Fibroblast of lung (primary cell): Measurements from ENCODE around the gene NOL3. TPM values are rescaled to one million over a fixed set of nuclear protein-coding genes. Genes with fewer than 3 reads are reported as not detected.

Experiments
- DNase-seq, 2 donors: peaks; one replicate each; pipeline versions ENCODE4 v3.0.0 to v3.0.0-alpha.2; 2010; ENCODE audit warnings: low read depth in 2 of 2
- H2AFZ ChIP-seq: 2 replicates; pipeline ENCODE4 v1.5.1; 2012; ENCODE audit warnings: low read length, control low read depth, inconsistent platforms
- H3K27ac ChIP-seq: 2 replicates; pipeline ENCODE4 v1.5.1; 2011; ENCODE audit warnings: low read length, control low read depth; ENCODE audit not compliant: insufficient read depth
- H3K27me3 ChIP-seq: 2 replicates; pipeline ENCODE4 v1.5.1; 2011; ENCODE audit warnings: mild to moderate bottlenecking, low read length; ENCODE audit not compliant: control insufficient read depth, insufficient read depth
- H3K36me3 ChIP-seq: 2 replicates; pipeline ENCODE4 v1.5.1; 2011; ENCODE audit warnings: low read length; ENCODE audit not compliant: control insufficient read depth, insufficient read depth
- H3K4me1 ChIP-seq: 2 replicates; pipeline ENCODE4 v1.5.1; 2011; ENCODE audit warnings: low read length; ENCODE audit not compliant: control insufficient read depth, insufficient read depth; ENCODE audit errors: extremely low read depth
- H3K4me2 ChIP-seq: 2 replicates; pipeline ENCODE4 v1.5.1; 2011; ENCODE audit warnings: low read length, control low read depth; ENCODE audit not compliant: insufficient read depth; ENCODE audit errors: extremely low read depth
- H3K4me3 ChIP-seq, 4 experiments: fragments of 200-600 bp in 1 of 4; sonication (generic) in 1 of 4; replicated peaks in 1 of 4; 2 replicates each; pipeline ENCODE4 v1.5.1; 2011 to 2016; ENCODE audit warnings: low read length in 4 of 4, low read depth in 3 of 4, mild to moderate bottlenecking in 3 of 4, control low read depth in 2 of 4, inconsistent platforms in 1 of 4, mixed read lengths in 1 of 4; ENCODE audit not compliant: insufficient read depth in 1 of 4; ENCODE audit errors: control extremely low read depth in 1 of 4
- H3K79me2 ChIP-seq: 2 replicates; pipeline ENCODE4 v1.5.1; 2012; ENCODE audit warnings: mild to moderate bottlenecking, low read length, inconsistent platforms; ENCODE audit not compliant: control insufficient read depth, insufficient read depth
- H3K9ac ChIP-seq: 2 replicates; pipeline ENCODE4 v1.5.1; 2011; ENCODE audit warnings: mild to moderate bottlenecking, low read length, control low read depth; ENCODE audit not compliant: insufficient read depth
- H3K9me3 ChIP-seq: 2 replicates; pipeline ENCODE4 v1.5.1; 2012; ENCODE audit warnings: low read depth, low read length; ENCODE audit not compliant: control insufficient read depth, insufficient read depth
- H4K20me1 ChIP-seq: 2 replicates; pipeline ENCODE4 v1.5.1; 2011; ENCODE audit warnings: low read length; ENCODE audit not compliant: control insufficient read depth, insufficient read depth; ENCODE audit errors: extremely low read depth
- EZH2 ChIP-seq: IDR thresholded peaks from 2 replicates; pipeline ENCODE4 v1.5.1; 2012; ENCODE audit warnings: low read length, control low read depth, mild to moderate bottlenecking; ENCODE audit errors: missing control alignments
- polyA plus RNA-seq, 2 donors: library from polyadenylated mRNA; depleted of rRNA in 1 of 2; stranded (reverse) in 1 of 2; unstranded in 1 of 2; fragments of >200 nt; gene quantifications; 2 replicates each; pipeline ENCODE4 v1.2.1, GENCODE V29; 2011 to 2012; ENCODE audit warnings: missing spikeins in 1 of 2
- total RNA-seq: library from RNA; depleted of rRNA; stranded (reverse); fragments of >200 nt; gene quantifications from 2 replicates; pipeline ENCODE4 v1.2.1, GENCODE V29; 2014
- TF ChIP-seq, protein P1 (sequence below), 2 donors: IDR thresholded peaks in 1 of 2; conservative IDR thresholded peaks in 1 of 2; 1 replicate in 1 of 2; 2 replicates in 1 of 2; pipeline ENCODE4 v1.5.1; 2011 to 2012; ENCODE audit warnings: low read length in 2 of 2, control low read depth in 1 of 2, inconsistent platforms in 1 of 2, low read depth in 1 of 2, mild to moderate bottlenecking in 1 of 2

NOL3 gene
- total and polyA plus RNA-seq, 2 donors (not counting 1 experiment from before 2014, with no cell fraction given), result 8.0 to 23.3 TPM

DNA sequence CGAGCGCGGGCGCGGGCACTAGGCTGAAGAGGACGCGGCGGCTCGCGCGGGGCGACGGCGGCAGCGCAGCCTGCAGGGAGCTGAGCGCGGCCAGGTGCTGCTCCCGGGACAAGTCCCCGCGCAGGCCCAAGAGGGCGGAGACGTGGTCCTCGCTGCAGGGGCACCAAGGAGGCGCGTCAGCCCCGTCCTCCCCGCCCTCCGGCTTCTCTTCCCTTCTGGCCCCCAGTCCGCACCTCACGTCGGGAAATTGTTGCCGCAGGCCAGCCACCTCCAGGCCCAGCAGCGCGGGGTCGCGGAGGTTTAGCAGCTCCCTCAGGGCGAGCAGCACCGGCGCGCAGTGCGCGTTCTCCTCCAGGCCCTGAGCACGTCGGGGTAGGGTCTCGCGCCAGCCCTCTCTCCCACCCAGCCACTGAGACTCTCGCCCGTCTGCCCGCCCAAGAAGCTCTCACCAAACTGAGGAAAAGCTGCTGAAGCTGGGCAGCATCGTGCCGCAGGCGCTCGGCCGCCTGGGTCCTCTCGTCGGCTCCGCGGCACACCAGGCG is 14.2 kb downstream of the NOL3 start:
- H3K4me2 ChIP-seq, result peak overlapping the region; percentile 84
- peak overlapping the region; percentile 24 to 67 (median 59) for H3K4me3 ChIP-seq
- peaks cover 9% of the 10 kb centered on the region for H3K79me2 ChIP-seq
- H3K27me3 ChIP-seq, result no peaks in the 10 kb centered on the region
- H4K20me1 ChIP-seq, result no peaks in the 10 kb centered on the region
- H3K36me3 ChIP-seq, result peaks cover 3% of the 10 kb centered on the region
- no peaks in the 10 kb centered on the region for H3K9me3 ChIP-seq
- H3K27ac ChIP-seq, result no peak overlapping the region
- TF ChIP-seq, protein P1, sequence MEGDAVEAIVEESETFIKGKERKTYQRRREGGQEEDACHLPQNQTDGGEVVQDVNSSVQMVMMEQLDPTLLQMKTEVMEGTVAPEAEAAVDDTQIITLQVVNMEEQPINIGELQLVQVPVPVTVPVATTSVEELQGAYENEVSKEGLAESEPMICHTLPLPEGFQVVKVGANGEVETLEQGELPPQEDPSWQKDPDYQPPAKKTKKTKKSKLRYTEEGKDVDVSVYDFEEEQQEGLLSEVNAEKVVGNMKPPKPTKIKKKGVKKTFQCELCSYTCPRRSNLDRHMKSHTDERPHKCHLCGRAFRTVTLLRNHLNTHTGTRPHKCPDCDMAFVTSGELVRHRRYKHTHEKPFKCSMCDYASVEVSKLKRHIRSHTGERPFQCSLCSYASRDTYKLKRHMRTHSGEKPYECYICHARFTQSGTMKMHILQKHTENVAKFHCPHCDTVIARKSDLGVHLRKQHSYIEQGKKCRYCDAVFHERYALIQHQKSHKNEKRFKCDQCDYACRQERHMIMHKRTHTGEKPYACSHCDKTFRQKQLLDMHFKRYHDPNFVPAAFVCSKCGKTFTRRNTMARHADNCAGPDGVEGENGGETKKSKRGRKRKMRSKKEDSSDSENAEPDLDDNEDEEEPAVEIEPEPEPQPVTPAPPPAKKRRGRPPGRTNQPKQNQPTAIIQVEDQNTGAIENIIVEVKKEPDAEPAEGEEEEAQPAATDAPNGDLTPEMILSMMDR (conservative IDR thresholded peaks at IDR 0.05 in 1 of 2, IDR thresholded peaks at IDR 0.05 in 1 of 2; ENCODE audit: low read depth in 1 of 2, low read length in 2 of 2), result no peak
- peak; percentile 42 for TF ChIP-seq EZH2
- no peak overlapping the region for H2AFZ ChIP-seq
- no peak overlapping the region for H3K9ac ChIP-seq
- H3K4me1 ChIP-seq, result peaks cover 24% of the 10 kb centered on the region
- DNase-seq, result no peak

DNA sequence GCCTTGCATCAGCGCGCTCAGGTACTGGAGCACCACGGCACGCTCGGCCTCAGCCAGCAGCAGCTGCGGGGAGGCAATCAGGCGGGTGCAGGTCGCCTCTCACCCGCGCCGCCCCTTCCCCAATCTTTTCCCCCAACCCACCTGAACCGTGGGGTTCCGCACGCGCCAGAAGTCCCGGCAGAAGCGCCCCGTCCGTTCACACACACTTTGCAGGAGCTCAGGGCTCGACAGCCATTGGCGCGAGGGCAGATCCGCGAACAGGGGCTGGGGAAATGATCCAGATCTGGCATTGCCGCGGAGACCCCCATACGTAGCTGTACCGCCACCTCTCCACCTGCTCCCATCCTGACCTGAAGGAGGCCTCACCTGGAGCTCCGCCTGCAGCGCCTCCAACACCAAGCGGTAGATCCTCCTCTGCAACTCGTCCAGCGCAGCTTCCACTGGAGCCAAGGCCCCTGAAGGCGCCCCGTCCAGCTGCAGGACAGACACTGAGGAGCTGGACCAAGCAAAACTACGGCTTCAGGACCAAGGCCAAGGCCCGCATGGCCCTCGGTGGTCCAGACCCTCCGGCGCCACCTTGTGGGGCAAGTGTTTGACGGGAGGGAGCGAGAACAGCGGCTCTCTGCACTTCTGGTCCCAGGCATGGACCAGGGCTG is 14.8 kb downstream of the NOL3 start:
- H3K36me3 ChIP-seq, result peaks cover 3% of the 10 kb centered on the region
- H3K27me3 ChIP-seq, result no peaks in the 10 kb centered on the region
- no peaks in the 10 kb centered on the region for H3K9me3 ChIP-seq

DNA sequence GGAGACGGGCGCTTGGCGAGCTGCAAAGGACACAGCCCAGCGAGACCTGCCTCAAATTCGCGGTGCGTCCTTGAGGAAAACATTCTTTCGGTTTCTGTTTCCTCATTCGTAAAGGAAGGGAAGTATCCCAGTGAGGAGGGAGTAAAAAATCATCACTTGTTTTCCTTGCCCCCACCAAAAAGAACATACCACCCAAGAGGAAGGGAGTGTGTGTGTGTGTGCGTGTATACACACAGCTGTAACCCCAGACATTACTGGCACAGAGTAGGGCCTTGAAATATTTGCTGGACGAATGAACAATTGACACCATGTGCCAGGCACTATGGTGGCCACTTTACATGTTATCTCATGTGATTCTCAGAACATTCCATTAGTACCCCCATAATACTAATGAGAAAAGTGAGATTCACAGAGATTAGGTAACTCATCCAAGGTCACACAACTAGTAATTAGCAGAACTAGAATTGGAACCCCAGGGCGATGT is 15.4 kb downstream of the NOL3 start:
- Histone ChIP-seq H3K4me3 (peak overlapping the region in 1 of 4 experiments; percentile 34), H3K79me2 (peaks cover 9% of the 10 kb centered on the region), H3K36me3 (no peaks in the 10 kb centered on the region), H3K27ac (no peak overlapping the region), H3K9ac (no peak overlapping the region), H4K20me1 (no peaks in the 10 kb centered on the region), H3K4me1 (peaks cover 25% of the 10 kb centered on the region), H3K9me3 (no peaks in the 10 kb centered on the region), H3K4me2 (peak overlapping the region; percentile 39), H3K27me3 (no peaks in the 10 kb centered on the region), H2AFZ (no peak overlapping the region)
- no peak for DNase-seq
- TF ChIP-seq, protein P1 (conservative IDR thresholded peaks at IDR 0.05 in 1 of 2, IDR thresholded peaks at IDR 0.05 in 1 of 2; ENCODE audit: low read depth in 1 of 2, low read length in 2 of 2), result no peak
- TF ChIP-seq EZH2, result no peak

More for the DNA sequence above, 14.8 kb downstream of the NOL3 start:
- DNase-seq, result peak; percentile 83 to 92
- Histone ChIP-seq H3K27ac (no peak overlapping the region), H4K20me1 (no peaks in the 10 kb centered on the region), H2AFZ (no peak overlapping the region), H3K9ac (no peak overlapping the region), H3K79me2 (peaks cover 9% of the 10 kb centered on the region), H3K4me2 (peak overlapping the region; percentile 39), H3K4me3 (peak overlapping the region in 2 of 4 experiments; percentile 21 to 63), H3K4me1 (peaks cover 24% of the 10 kb centered on the region)
- TF ChIP-seq, protein P1 (conservative IDR thresholded peaks at IDR 0.05 in 1 of 2, IDR thresholded peaks at IDR 0.05 in 1 of 2; ENCODE audit: low read depth in 1 of 2, low read length in 2 of 2), result peak; percentile 64 to 87
- no peak for TF ChIP-seq EZH2
